Brain microvascular endothelial cell (primary cell): ENCODE data around the gene LYZL1.
"Not testable (repeated sequence)": the region's sequence is repeated elsewhere in the genome, so short reads cannot be mapped to it uniquely, and the experiment has no call there.

ENCODE experiments used
- DNase-seq: peaks from one replicate; pipeline ENCODE4 v3.0.0-alpha.2; 2020
- H3K27ac ChIP-seq: fragments of 250-450 bp; sonication (Bioruptor Pico); 2 replicates; pipeline ENCODE4 v1.5.1; 2020; ENCODE audit warnings: mild to moderate bottlenecking, moderate library complexity
- H3K27me3 ChIP-seq: fragments of 250-450 bp; sonication (Bioruptor Pico); replicated peaks from 2 replicates; pipeline ENCODE4 v1.5.1; 2020; ENCODE audit warnings: mild to moderate bottlenecking
- H3K36me3 ChIP-seq: fragments of 250-450 bp; sonication (Bioruptor Pico); replicated peaks from 2 replicates; pipeline ENCODE4 v1.5.1; 2020; ENCODE audit warnings: mild to moderate bottlenecking
- H3K4me3 ChIP-seq: 2 replicates; pipeline ENCODE4 v1.5.1; 2011; ENCODE audit warnings: low read depth, mild to moderate bottlenecking, control low read depth, low read length, moderate library complexity
- CTCF ChIP-seq: IDR thresholded peaks from 2 replicates; pipeline ENCODE4 v1.5.1; 2011; ENCODE audit warnings: low read depth, mild to moderate bottlenecking, moderate library complexity, low read length, control low read depth, inconsistent platforms; ENCODE audit errors: missing control alignments
- in situ Hi-C: cut with HindIII; loops from 2 replicates; pipeline ENCODE4 v1.10.0; 2017; ENCODE audit warnings: low sequenced_read_pairs, low pct_ligation_motif_present

Gene LYZL1

GRCh38 chr10:29287635-29288034 is 1.2 kb upstream of the LYZL1 start:
- in situ Hi-C loops = no loop called here
- Histone ChIP-seq H3K36me3 (no peaks in the 10 kb centered on the region), H3K27me3 (no peaks in the 10 kb centered on the region)

DNA sequence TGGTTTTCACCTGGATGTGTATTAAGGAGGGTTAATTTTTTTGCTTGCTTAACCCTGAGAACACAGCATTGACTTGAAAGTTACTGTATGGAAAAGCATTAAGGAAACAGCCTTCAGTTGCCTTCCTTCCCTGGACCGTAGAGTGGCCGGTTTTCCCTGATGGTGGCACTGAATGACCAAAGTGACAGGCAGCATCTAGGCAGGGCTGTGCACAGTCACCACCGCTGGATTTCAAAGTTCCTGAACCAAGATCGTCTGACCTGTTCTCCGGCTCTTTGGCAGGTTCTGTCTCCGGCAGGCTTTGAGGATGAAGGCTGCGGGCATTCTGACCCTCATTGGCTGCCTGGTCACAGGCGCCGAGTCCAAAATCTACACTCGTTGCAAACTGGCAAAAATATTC is 2.7 kb downstream of the LYZL1 start:
- H3K36me3 ChIP-seq, DNase-seq, H3K27ac ChIP-seq, H3K27me3 ChIP-seq, in situ Hi-C loops, H3K4me3 ChIP-seq: not testable (repeated sequence)

More at GRCh38 chr10:29287635-29288034, 1.2 kb upstream of the LYZL1 start:
- no peak overlapping the region for H3K4me3 ChIP-seq
- no peak for DNase-seq
- no peak for TF ChIP-seq CTCF
- H3K27ac ChIP-seq = no peak overlapping the region

DNA sequence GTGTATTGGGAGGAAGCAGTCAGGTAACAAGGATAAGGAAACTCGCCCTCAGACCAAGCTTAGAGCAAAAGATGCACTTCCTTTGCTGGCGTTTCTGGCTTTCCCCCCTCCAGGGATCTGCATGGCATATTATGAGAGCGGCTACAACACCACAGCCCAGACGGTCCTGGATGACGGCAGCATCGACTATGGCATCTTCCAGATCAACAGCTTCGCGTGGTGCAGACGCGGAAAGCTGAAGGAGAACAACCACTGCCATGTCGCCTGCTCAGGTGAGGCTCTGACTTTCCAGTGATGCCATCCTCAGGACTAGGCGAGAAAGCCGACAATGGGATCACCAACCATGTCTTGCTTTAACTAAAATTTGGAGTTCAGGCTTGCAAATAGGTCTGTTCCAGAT is 3.5 kb downstream of the LYZL1 start:
- in situ Hi-C loops, H3K27ac ChIP-seq, DNase-seq, H3K27me3 ChIP-seq, H3K36me3 ChIP-seq, H3K4me3 ChIP-seq: not testable (repeated sequence)

DNA sequence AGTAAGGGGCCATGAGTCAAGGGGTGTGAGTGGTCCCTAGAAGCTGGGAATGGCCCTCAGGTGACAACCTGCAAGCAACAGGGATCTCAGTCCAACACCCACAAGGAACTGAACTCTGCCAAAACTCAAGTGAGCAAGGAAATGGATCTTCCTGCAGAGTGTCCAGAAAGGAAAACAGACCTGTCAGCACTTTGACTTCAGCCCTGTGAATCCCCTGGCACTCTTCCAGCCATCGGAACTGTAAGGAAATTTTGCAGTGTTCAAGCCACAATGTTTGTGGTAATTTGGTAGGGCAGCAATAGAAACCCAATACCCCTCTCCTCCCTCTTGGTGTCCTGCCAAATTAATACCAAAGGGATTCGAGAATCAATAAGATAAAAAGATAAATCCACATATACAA is 6.9 kb downstream of the LYZL1 start:
- DNase-seq = peak; percentile 9
- Histone ChIP-seq H3K36me3 (no peaks in the 10 kb centered on the region), H3K27ac (no peak overlapping the region), H3K27me3 (no peaks in the 10 kb centered on the region), H3K4me3 (no peak overlapping the region)
- TF ChIP-seq CTCF = no peak
- in situ Hi-C loops = no loop called here

DNA sequence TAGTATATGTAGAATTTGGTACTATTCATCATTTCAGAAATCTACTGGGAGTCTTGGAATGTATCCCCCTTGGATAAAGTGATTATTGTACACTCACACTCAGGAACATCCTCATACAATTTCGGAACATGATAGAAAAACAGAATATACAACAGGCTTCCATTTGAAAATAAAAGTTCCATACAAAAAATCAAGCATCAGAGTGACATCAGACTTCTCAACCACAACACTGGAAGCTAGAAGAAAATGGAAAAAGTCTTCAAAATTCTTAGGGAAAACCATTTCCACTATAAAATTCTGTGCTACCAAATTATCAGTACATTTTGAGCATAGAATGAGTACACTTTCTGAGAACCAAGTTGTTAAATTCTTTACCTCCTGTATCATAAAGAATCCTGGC is 8.8 kb downstream of the LYZL1 start:
- H3K27me3 ChIP-seq = no peaks in the 10 kb centered on the region
- in situ Hi-C loops = no loop called here
- no peak overlapping the region for H3K27ac ChIP-seq
- no peak for DNase-seq
- TF ChIP-seq CTCF = no peak
- H3K4me3 ChIP-seq = no peak overlapping the region
- no peaks in the 10 kb centered on the region for H3K36me3 ChIP-seq

- in situ Hi-C loops = no loop called here
- H3K4me3 ChIP-seq = no peak overlapping the region
- H3K27ac ChIP-seq = no peak overlapping the region
- no peaks in the 10 kb centered on the region for H3K36me3 ChIP-seq
- DNase-seq = no peak
- no peaks in the 10 kb centered on the region for H3K27me3 ChIP-seq
- TF ChIP-seq CTCF = no peak
Observed at GRCh38 chr10:29301359-29301910, 12.6 kb downstream of the LYZL1 start.

DNA sequence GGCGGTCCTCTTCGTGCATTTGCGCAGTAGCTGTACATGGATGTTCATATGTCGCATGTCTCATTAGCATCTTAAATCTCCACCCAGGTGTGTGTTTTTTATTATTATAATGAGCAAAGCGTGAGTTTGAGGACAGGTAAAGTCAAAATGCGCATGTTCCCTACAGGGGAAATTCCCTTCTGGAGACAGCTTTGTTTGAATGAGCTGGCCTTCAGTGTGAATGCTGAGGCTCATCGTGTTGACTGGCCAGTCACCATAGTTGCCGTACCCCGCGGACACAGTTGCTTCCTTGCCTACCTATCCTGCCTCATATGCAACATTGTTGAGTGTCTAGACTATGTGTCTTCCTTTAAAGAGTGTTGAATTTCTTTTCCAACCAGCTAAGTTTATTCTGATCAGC is 13.6 kb downstream of the LYZL1 start:
- DNase-seq = no peak
- no peaks in the 10 kb centered on the region for H3K27me3 ChIP-seq
- H3K4me3 ChIP-seq = no peak overlapping the region
- in situ Hi-C loops = no loop called here
- H3K36me3 ChIP-seq = no peaks in the 10 kb centered on the region
- H3K27ac ChIP-seq = no peak overlapping the region
- no peak for TF ChIP-seq CTCF
